Rectal smooth muscle tissue (tissue), 1 donor: ENCODE results near the gene ARMC9.
"Not testable (repeated sequence)": the region's sequence is repeated elsewhere in the genome, so short reads cannot be mapped to it uniquely, and the experiment has no call there.

Experiments
- H3K27ac ChIP-seq: one replicate; pipeline ENCODE4 v1.7.0; 2013; ENCODE audit warnings: low read depth, low read length, inconsistent platforms
- H3K27me3 ChIP-seq: one replicate; pipeline ENCODE4 v1.7.0; 2013; ENCODE audit warnings: low read length; ENCODE audit not compliant: control insufficient read depth, insufficient read depth
- H3K36me3 ChIP-seq: one replicate; pipeline ENCODE4 v1.7.0; 2013; ENCODE audit warnings: low read length; ENCODE audit not compliant: control insufficient read depth, insufficient read depth
- H3K4me1 ChIP-seq: one replicate; pipeline ENCODE4 v1.7.0; 2013; ENCODE audit warnings: low read length; ENCODE audit not compliant: control insufficient read depth, insufficient read depth
- H3K4me3 ChIP-seq: one replicate; pipeline ENCODE4 v1.7.0; 2013; ENCODE audit warnings: low read length
- H3K9ac ChIP-seq: one replicate; pipeline ENCODE4 v1.7.0; 2013; ENCODE audit warnings: low read length

The ARMC9 gene

DNA sequence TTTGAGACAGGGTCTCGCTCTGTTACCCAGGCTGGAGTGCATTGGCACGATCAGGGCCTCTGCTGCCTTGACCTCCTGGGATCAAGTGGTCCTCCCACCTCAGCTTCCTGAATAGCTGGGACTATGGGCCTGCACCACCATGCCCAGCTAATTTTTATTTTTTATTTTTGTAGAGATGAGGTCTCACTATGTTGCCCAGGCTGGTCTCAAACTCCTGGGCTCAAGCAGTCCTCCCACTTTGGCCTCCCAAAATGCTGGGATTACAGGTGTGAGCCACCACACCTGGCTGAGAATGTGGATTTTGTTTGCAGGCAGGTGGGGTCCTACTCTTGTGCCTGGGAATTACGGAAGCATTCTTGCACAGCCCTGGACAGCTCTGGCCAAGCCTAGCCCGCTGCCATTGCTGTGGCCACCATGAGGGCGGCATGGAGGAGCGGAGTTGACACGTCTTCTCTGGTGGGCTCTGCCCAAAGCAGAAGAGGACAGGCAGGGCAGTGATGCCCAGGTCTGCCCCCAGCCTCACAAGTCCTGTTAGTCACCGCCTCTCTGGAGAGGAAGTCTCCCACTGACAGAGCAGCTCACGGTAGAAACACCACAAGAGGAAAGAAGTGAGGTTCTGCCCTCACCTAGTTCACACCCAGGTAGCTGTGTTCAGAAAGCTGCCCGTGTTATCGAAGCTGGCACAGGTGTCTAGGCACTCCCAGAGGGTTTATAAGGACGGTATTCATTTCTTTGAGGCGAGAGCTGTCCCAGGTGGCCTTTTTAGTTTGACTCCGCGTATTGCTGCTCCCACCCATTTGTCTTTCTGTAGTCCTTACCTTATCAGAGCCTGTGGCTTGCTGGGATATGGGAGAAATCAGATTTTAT lies 46.2 kb downstream of the ARMC9 start:
- no peaks in the 10 kb centered on the region for H3K4me1 ChIP-seq
- no peaks in the 10 kb centered on the region for H3K27me3 ChIP-seq
- H3K9ac ChIP-seq, result no peak overlapping the region
- no peak overlapping the region for H3K4me3 ChIP-seq
- no peak overlapping the region for H3K27ac ChIP-seq
- H3K36me3 ChIP-seq, result peaks cover 2% of the 10 kb centered on the region

DNA sequence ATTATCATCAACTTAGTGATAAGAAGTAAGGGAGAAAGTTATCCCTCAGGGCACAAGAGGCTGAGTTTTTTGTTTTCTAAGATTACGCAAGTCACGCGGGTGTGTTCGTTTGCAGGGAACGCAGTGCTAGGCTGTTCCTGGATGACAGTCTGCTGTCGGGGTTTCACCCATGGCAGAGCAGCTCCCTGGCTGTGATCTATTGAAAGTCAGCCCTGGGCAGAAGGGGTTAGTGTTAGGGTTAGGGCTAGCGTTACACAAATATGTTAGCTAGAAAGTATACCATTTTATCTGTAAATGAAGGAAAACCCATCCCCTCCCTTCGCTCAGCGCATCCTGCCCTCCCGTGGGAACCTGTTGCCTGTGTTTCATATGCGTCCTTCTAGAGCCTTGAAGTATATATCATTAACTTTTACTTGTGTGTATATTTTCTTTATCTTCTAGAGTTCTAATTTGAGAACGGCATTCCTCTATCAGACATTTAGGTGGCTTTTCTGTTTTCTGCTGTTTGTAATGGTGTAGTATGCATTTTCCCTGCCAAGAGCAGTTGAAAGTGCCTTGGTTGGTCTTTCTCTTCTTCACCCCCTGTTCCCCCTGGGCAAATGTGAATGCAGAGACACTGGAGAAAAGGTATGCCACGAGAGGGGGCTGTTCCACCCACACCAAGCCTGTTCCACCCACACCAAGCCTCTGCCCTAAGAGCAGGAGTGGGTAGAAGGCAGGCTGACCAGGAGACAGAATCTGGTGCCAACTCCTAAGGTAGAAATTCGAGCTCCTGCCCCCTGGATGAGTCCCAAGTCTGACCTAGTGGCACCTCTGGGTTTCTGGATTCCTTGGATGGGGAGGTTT lies 47.0 kb downstream of the ARMC9 start:
- no peak overlapping the region for H3K9ac ChIP-seq
- H3K36me3 ChIP-seq, result no peaks in the 10 kb centered on the region
- no peaks in the 10 kb centered on the region for H3K27me3 ChIP-seq
- no peaks in the 10 kb centered on the region for H3K4me1 ChIP-seq
- no peak overlapping the region for H3K4me3 ChIP-seq
- no peak overlapping the region for H3K27ac ChIP-seq

DNA sequence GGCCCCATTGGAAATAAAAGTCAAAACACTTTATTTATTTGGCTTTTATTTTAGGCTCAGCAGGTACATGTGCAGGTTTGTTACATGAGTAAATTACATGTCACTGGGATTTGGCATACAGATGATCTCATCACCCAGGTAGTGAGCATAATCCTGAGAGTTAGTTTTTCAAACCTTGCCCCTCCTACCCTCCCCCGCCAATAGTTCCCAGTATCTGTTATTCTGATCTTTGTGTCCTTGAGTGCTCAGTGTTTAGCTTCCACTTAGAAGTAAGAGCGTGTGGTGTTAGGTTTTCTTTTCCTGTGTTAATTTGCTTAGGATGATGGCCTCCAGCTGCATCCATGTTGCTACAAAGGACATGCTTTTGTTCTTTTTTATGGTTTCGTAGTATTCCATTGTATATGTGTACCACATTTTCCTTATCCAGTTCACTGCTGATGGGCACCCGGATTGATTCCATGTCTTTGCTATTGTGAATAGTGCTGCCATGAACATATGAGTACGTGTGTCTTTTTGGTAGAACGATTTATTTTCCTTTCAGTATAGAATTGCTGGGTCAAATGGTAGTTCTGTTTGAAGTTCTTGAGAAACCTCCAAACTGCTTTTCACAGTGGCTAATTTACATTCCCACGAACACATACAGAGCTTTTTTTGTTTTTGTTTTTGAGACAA lies 47.9 kb downstream of the ARMC9 start:
- H3K4me3 ChIP-seq, result no peak overlapping the region
- H3K4me1 ChIP-seq, result no peaks in the 10 kb centered on the region
- no peak overlapping the region for H3K27ac ChIP-seq
- H3K36me3 ChIP-seq, result no peaks in the 10 kb centered on the region
- no peaks in the 10 kb centered on the region for H3K27me3 ChIP-seq
- H3K9ac ChIP-seq, result no peak overlapping the region

DNA sequence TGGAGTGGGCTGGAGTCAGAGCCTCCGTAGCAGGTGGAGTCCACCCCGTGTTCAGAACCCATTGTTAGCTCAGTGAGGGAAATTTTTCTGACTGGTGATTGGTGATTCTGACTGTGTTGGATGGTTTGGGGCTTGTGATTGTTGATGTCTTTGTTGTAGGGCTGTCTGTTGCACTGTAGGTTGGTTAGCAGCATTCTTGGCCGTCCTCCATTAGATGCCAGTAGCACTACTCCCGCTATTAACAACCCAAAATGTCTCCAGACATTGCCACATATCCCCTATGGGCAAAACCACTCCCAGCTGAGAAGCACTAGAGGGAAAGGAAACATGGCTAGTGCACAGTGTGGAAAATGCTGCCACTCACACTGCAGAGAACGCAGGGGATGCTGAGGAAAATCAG lies 51.7 kb downstream of the ARMC9 start:
- Histone ChIP-seq H3K27ac (no peak overlapping the region), H3K36me3 (no peaks in the 10 kb centered on the region), H3K4me1 (no peaks in the 10 kb centered on the region), H3K27me3 (no peaks in the 10 kb centered on the region), H3K9ac (no peak overlapping the region), H3K4me3 (no peak overlapping the region)

DNA sequence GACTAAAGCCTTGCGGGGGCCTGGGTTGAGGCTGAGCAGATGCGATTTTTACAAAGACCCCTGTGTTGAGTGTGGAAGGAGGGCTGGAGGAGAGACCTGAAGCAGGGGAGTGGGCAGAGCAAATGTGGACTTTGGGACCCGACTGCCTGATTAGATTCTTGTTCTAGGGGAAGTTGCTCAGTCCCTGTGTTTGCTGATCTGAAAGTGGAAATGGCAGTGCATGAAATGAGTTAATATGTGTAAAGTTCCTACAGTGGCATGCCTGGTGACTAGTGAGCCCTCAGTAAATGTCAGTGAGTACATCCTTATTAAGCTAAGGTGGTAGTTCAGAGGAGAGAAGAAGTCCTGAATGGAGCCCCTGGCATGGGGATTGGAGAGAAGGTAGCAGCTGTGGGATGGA lies 52.3 kb downstream of the ARMC9 start:
- H3K27ac ChIP-seq, result no peak overlapping the region
- no peaks in the 10 kb centered on the region for H3K36me3 ChIP-seq
- no peaks in the 10 kb centered on the region for H3K4me1 ChIP-seq

DNA sequence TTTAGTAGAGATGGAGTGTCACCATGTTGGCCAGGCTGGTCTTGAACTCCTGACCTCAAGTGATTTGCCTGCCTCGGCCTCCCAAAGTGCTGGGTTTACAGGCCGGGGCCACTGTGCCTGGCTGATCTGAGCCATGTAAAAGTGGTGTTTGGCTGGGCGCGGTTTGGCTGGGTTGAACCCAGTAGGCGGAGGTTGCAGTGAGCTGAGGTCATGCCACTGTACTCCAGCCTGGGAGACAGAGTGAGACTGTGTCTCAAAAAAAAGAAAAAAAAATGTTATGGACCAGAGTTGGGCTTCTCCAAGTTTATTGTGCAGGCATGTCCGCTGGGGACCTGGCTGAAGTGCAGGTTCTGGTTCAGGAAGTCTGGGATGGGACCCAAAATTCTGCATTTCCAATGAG lies 54.9 kb downstream of the ARMC9 start:
- H3K4me1 ChIP-seq, H3K27ac ChIP-seq, H3K9ac ChIP-seq, H3K27me3 ChIP-seq, H3K4me3 ChIP-seq, H3K36me3 ChIP-seq: not testable (repeated sequence)

More for the DNA sequence above, 52.3 kb downstream of the ARMC9 start:
- Histone ChIP-seq H3K9ac (no peak overlapping the region), H3K4me3 (no peak overlapping the region), H3K27me3 (no peaks in the 10 kb centered on the region)

DNA sequence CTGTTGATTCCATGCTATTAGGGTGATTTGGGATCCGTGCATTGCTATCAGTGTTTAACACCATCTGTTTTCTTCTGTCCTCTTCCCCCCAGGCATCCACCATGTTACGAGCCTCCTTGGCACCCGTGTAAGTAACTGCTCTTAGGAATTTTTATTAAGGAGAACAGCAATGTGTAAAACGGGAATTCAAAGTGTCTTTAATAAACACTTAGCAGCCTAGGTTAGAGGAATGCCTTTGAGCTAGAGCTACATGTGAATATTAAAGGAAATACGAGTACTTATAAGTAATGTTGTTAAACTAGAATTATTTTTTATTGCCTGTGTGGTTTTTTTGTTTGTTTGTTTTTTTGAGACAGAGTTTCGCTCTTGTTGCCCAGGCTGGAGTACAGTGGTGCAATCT lies 58.1 kb downstream of the ARMC9 start:
- H3K9ac ChIP-seq, result no peak overlapping the region
- H3K4me3 ChIP-seq, result no peak overlapping the region
- no peak overlapping the region for H3K27ac ChIP-seq
- no peaks in the 10 kb centered on the region for H3K4me1 ChIP-seq
- H3K36me3 ChIP-seq, result no peaks in the 10 kb centered on the region
- H3K27me3 ChIP-seq, result no peaks in the 10 kb centered on the region

DNA sequence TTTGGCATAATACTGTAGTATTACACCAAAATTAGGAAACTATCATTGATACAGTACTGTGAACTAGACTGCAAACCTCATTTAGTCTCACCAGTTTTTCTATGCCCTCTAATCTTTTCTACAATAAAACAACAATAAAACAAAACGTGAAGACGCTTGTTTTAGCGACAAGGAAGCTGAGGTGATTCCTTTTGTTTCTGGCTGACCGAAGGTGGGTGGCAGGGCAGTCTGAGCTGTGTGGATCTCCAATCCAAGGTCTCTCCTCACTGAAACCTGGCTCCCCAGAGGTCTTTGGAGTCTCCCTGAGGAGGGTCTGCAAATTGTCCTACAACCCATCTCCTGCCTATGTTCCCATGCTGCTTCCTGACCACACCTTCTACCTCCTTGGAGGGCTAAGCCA lies 59.3 kb downstream of the ARMC9 start:
- H3K36me3 ChIP-seq, result no peaks in the 10 kb centered on the region
- H3K4me1 ChIP-seq, result no peaks in the 10 kb centered on the region
- H3K9ac ChIP-seq, result no peak overlapping the region
- H3K4me3 ChIP-seq, result no peak overlapping the region
- H3K27ac ChIP-seq, result no peak overlapping the region
- no peaks in the 10 kb centered on the region for H3K27me3 ChIP-seq

DNA sequence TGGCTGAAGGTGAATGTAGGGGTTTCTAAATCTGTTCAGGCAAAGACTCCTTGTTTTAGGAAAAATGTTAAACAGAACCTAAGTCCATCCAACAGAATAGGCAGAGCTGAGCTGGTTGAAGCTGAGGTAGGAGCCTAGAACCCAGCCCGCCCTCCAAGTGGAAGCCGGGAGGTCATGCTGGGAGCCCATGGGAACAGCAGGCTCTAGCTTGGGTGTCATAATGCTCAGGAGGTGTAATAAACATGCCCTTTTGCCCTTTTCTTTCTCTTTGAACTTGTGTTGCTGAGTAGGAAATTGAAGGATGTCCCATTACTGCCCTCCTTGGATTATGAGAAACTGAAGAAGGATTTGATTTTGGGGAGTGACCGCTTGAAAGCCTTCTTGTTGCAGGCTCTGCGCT lies 60.3 kb downstream of the ARMC9 start:
- Histone ChIP-seq H3K4me3 (no peak overlapping the region), H3K27me3 (no peaks in the 10 kb centered on the region), H3K9ac (no peak overlapping the region), H3K27ac (no peak overlapping the region), H3K4me1 (no peaks in the 10 kb centered on the region), H3K36me3 (peaks cover 3% of the 10 kb centered on the region)

DNA sequence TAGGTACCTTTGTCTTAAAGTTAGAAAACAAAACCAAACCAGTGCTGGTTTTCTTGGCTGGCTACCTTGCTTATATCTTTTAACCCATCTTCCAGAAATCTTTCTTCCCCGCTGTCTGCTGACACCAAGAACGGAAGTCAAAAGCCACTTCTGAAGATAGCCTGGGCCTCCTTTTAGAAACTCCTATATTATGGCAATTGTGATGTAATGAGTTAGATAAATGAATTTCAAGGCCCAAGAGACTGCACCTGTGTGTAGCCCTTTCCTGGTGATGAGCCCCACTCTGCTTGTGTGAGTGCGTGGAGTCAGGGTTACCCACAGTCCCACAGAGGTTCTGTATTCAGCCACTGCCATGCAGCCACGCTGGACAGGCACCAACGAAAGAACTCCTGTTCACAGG lies 60.7 kb downstream of the ARMC9 start:
- no peaks in the 10 kb centered on the region for H3K4me1 ChIP-seq
- H3K4me3 ChIP-seq, result no peak overlapping the region
- H3K27ac ChIP-seq, result no peak overlapping the region
- H3K27me3 ChIP-seq, result no peaks in the 10 kb centered on the region
- H3K9ac ChIP-seq, result no peak overlapping the region
- peaks cover 3% of the 10 kb centered on the region for H3K36me3 ChIP-seq

DNA sequence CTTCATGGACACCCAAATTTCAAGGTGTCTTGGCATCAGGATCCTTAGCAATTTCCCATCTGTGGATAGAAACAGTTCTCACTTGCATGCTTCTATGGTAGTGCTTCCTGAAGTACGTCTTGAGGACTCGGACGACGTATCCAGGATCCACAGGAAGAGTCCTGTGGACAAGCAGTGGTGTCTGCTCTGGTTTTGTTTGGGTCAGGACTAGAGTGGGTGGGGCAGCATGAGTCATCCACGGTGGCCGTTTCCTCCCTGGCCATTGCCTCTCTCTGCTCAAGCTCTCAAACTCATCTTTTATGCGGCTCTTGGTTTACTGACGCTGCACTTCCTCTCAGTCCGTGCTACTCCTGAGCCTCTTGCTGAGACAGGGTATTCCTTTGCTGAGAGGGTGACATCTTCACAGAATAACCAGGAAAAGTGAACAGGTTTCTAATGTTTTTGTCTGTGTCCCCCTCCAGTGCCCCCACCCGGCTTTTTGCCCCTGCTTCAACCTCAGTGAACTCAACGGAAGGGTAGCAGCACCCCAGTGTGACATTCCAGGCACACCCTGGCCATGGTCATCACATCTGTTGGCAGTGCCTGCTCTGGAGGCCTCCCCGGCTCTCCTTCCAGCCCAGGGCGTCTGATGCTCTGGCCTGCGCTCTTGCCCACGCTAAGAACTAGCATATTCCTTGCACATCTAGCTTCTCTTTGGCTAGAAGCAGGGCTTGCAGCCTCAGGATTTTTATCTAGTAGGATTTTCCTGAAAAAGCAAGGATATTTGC lies 62.2 kb downstream of the ARMC9 start:
- H3K4me1 ChIP-seq, result no peaks in the 10 kb centered on the region
- H3K4me3 ChIP-seq, result no peak overlapping the region
- H3K9ac ChIP-seq, result no peak overlapping the region
- H3K27ac ChIP-seq, result no peak overlapping the region
- peaks cover 3% of the 10 kb centered on the region for H3K36me3 ChIP-seq
- H3K27me3 ChIP-seq, result no peaks in the 10 kb centered on the region
